HG02852 (cell line): ENCODE results near the gene EPS8.

ENCODE experiments used
- ATAC-seq: cut with Tn5 transposase; IDR thresholded peaks from one replicate; pipeline ENCODE4 v1.9.1; 2021; ENCODE audit warnings: mild to moderate bottlenecking, moderate library complexity; ENCODE audit not compliant: unreplicated experiment

EPS8 gene

DNA sequence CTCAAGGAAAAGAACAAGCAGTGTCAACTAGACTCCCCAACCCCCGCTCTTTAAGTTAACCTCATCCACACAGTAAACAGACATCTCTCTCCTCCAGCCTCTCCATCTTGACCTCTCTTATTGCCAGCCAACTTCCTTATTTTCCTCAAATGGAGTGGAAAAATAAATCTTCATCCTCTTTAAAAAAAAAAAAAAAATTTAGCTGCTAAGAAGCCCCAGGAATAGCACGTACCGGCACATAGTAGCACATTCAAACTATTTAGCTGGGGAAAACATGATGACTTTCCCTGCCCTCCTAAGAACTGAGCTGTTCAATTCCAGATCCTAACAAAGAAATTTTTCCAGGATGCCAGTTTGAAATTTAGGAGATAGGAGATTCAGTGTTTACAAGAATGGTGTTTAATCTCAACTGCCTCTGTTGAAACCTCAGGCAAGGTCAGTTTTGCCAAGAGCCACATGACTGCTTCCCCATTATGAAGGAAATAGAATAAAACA, 90.8 kb downstream of the EPS8 start:
- no peak for ATAC-seq

DNA sequence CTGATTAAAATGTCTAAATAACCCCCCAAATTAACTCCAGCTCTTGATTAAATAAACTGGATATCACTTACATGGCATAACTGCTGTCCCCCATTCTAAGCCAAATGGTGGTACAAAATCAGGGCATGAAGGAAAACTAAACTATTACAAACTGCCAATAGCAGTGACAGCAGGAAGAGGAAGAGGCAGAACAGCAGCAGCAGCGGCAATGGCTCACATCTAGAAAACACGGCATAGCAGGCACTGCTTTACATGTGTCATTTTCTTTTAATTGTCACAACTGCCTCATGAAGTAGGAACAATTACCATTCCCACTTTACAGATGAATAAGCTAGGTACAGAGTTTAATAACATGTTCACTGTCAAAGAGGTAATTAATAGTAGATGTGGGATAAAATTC, 92.0 kb downstream of the EPS8 start:
- ATAC-seq = no peak

DNA sequence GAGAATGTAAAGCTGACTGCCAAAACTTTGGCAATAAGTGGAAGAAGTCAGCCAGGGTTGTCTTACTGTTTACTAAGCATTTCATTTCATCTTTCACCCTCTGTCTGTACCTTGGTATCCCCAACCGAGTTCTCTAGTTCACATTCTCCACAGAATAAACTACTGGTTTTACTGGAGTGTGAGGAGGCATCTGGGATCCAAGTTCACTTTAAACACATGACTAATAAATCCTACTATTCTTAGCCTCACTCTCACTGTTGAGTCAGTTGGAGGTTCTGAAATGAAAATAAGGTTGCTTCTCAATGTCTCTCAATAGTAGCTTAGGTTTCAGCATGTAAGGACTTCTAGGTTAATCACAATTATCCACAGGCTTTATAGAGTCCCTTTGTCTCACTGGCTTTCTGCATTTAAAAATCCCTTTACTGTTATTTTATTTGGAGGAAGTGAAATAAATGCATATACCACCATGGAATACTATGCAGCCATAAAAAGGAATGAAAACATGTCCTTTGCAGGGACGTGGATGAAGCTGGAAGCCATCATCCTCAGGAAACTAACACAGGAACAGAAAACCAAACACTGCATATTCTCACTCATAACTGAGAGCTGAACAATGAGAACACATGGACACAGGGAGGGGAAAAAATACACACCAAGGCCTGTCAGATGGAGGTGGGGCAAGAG, 95.8 kb downstream of the EPS8 start:
- ATAC-seq = no peak

- ATAC-seq = no peak
Measured at GRCh38 chr12:15691388-15691787, 97.8 kb downstream of the EPS8 start.

GRCh38 chr12:15690320-15690719, 98.9 kb downstream of the EPS8 start:
- ATAC-seq = no peak

- ATAC-seq = no peak
Measured at GRCh38 chr12:15689751-15690191, 99.4 kb downstream of the EPS8 start.

DNA sequence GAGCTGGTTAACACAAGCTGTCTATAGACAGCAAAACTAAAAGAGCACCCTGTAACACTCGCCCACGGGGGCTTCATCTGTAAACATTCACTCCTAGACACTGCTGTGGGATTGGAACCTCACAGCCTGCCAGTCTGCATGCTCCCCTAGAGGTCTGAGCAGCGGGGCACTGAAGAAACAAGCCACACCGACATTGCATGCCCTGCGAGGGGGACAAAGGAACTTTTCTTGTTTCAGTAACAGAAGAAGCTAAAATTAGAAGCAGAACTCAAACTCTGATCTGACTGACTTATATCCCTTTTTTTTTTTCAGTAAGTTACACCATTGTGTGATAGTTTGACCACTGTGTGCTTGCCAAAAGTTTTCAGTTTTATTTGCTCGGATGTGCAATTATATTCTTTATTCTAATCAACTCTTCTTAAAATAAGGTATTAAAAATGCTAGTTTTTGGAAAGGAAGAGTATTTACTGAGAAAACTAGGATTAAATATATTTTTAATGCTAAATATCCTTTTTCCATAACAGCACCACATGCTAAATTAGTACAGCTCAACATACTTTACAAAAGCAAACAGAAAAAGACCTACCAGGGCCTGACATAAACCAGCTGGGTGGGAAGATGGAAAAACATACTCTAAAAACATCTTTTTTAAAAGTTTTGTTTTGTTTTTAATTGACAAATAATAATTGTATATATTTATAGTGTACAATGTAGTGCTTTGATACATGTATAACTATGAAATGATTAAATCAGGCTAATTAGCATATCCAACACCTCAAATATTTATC, 100.2 kb downstream of the EPS8 start:
- ATAC-seq = no peak

GRCh38 chr12:15688202-15688736, 100.9 kb downstream of the EPS8 start:
- no peak for ATAC-seq

GRCh38 chr12:15687583-15687982, 101.6 kb downstream of the EPS8 start:
- ATAC-seq = no peak

DNA sequence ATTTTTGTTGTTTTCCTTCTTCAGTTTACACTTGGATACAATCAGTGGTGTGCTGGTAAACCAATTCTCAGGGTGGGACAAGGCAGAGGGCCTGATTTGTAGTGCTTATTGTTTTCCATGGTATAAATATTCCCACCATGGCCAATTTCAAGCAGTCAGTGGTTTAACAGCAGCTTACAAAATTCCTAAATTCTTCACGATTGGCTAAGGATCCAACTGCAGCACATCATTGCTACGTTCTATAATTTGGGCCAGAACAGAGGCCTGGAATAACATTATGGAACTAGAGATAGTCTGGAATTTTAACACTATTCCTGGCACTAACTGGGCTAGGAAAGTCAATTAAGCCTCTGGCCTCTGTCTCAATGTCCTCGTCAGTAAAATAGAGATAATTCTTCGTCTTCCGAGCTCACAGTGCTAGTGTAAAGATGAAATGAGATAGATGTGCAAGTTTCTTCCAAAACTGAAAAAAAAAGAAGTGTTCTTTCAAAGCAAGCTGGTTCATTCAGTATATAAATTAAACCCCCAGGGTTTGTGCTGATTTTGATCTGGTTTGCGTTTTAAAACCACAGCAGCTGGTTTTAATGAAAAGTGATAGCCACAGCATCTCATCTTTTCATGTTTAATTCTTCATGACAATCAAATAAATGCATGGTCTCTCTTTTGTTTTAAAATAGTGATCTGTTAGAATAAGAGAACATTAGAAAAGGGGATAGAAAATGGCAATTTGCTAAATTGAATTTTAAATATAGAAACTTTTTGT, 104.1 kb downstream of the EPS8 start:
- no peak for ATAC-seq

DNA sequence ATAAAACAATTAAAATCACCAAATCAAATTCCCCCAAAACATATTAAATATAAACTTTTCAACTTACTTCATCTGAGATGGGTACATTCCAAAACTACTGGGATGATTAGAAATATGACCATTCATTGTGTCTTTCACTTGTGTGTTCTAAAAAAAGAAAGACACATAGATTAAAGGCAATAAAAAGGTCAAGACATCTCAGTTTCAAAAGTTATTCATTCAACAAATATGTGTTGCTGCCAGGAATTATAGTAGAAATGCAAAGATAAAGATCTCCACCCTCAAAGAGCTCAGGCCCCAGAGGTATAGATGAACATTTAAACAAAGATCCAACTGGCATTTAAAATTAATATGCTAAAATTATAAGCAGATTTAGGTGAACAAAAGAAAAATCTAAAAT, 106.4 kb downstream of the EPS8 start:
- no peak for ATAC-seq

DNA sequence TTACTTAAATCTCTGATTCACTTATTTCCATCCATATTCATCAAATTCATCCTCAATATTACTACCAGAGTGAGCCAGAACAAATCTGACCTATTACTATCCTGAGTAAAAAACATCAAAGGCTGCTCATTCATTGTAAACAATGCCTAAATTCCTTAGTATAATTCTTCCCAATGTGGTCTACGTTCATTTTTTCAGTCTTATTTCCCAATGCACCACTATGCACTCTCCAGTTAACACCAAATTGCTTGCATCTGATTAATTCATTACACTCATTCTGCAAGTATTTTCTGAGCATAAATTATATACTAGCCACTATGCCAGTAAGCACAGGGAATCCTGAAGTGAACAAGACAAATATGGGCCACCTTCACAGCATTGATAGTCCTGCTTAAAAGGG, 110.0 kb downstream of the EPS8 start:
- no peak for ATAC-seq

DNA sequence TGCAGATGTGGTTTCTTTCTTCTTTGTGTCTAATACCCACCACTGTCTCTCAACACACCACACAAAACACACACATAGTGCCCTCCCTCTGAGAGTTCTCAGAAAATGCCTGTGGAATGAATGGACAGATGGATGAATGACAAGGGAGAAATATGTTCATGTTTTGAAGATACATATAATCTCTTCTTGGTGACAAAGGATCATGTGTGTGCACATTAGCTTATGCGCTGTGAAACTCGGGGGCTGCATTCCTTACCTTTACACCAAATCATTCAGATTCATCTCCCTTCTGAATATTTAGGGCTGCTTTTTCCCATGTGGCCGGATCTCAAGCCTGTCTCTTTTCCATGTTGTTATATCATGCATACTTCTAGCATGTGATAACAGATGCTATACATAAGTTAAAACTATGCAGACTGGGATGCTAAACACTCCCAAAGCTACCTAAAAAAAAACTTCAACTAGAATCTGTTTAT, 111.4 kb downstream of the EPS8 start:
- ATAC-seq = no peak

GRCh38 chr12:15677228-15677627, 112.0 kb downstream of the EPS8 start:
- ATAC-seq = no peak

DNA sequence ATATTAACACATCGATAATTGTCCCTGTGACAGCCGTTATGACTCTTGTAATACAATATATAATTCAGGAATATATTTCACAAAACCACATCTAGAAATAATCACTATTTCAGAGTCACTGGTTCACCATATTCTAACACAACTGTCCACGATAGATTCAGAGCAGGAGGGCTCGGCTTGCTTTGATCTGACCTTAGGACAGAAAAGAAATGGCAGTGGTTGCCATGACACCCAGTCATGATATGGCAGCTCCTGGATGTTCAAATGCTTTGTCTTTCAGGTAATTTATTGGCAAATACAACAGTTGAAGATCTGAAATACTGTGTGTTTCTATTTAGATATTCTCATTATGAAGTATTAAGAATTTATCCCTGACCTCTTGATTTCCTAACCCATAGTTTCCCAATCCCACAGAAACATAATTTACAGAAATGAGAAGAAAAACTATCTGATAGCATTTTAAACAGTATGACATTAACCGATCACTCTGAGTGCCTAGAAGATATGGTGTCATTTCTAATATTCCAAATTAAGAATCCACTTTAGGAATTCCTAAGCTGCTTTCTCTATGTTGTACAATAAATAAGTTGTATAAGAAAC, 116.4 kb downstream of the EPS8 start:
- ATAC-seq = no peak

GRCh38 chr12:15670756-15671155, 118.4 kb downstream of the EPS8 start:
- ATAC-seq = no peak

DNA sequence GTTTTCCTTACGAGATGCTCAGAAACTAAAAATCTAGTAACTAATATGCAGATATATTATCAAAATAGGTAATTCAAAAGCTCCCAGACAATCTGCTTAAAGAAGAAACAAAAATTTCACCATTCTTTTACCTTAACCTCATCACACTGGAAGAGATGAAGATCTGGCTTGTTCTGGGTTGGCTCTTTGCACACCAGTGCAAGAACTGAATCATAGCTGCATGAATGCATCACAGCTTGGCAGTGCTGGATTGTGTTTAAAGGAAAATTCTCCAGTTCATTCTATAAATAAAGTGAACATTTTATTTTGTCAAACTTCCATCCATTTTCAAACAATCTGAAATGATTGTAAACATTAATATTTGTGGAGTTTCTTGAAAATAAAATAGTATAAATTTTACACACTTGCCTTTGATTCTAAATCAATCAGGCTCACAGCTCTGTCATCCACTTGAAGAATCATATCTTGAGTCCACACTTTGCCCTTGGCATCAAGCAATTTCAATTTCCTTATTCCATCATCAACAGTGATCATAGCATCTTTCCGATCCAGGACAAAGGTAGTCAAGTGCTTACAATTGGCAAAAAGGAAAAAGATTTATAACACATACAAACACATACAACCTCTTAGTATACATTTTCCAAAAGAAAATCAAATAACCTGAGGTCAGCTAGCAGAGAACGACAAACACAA, 119.8 kb downstream of the EPS8 start:
- no peak for ATAC-seq

DNA sequence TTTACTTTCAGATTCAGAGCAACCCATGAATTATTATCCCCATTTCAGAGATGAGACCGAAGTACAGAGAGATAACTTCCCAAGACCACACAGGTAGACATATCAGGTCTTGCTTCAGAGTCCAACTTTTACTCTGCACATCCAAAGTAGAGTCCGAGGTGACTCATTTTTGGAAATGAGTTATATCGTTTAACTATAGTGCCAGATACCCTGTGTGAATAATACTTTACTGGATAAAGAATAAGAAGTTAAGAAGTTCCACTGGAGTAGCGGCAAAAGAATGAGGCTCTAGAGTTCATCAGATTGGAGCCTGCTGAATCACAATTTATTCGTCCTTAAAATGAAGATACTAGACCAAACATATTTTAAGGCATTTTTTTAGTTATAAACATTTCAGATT, 124.7 kb downstream of the EPS8 start:
- ATAC-seq = no peak

- no peak for ATAC-seq
Measured at GRCh38 chr12:15662983-15663659, 126.1 kb downstream of the EPS8 start.
